ENCODE measurements around the gene TRIM3. TPM values are rescaled to one million over a fixed set of nuclear protein-coding genes. Genes with fewer than 3 reads are reported as not detected.

TRIM3 gene
- total and polyA plus RNA-seq, 2 of the 4 experiments (the other 2 are of a cell fraction), result 13.8 to 22.3 TPM

GRCh38 chr11:6402561-6402981 lies 71.2 kb downstream of the TRIM3 start:
- POLR2A ChIA-PET (ENCODE audit: unreplicated experiment), result no interaction called here

More at GRCh38 chr11:6402561-6402981, 71.2 kb downstream of the TRIM3 start:
- intact Hi-C loops (cut with micrococcal nuclease), result no loop called here
- in situ Hi-C loops (cut with MboI; ENCODE audit: low sequenced_read_pairs), result no loop called here
- no peak for ATAC-seq (ENCODE audit: low read depth)
- dilution Hi-C loops (cut with HindIII; ENCODE audit: low sequenced_read_pairs, unreplicated experiment), result no loop called here
- Histone ChIP-seq H3K56ac (ENCODE audit: extremely low read depth, insufficient read depth, low read length) (no peak overlapping the region), H3K4me2 (ENCODE audit: low read depth, low read length) (no peak overlapping the region), H4K91ac (ENCODE audit: insufficient read depth, low read depth, low read length) (no peak overlapping the region), H4K20me1 (ENCODE audit: insufficient read depth, low read length) (peaks cover 8% of the 10 kb centered on the region; the same call in 1 of the 2 replicates), H3K9me3 (ENCODE audit: control insufficient read depth, insufficient read depth, low read length) (no peaks in the 10 kb centered on the region), H3K9ac (ENCODE audit: low read depth, low read length) (no peak overlapping the region), H3K14ac (replicated peaks; ENCODE audit: low read depth, low read length) (no peak overlapping the region), H3K9me1 (ENCODE audit: insufficient read depth, low read length) (peaks cover 39% of the 10 kb centered on the region), H3K4ac (ENCODE audit: low read depth, low read length) (no peak overlapping the region), H2AK5ac (ENCODE audit: low read depth, low read length) (no peak overlapping the region), H2BK120ac (ENCODE audit: low read depth, low read length) (no peak overlapping the region), H3K18ac (ENCODE audit: low read depth, low read length) (no peak overlapping the region), H2BK20ac (ENCODE audit: low read depth, low read length) (no peak overlapping the region), H2AK9ac (replicated peaks; ENCODE audit: low read depth, low read length, poor library complexity) (no peak overlapping the region), H4K8ac (ENCODE audit: low read depth in 2 of 2, low read length in 2 of 2) (no peak overlapping the region), H2AFZ (replicated peaks; ENCODE audit: low read length, poor library complexity) (no peak overlapping the region), H3K79me1 (ENCODE audit: low read depth in 1 of 2, low read length in 2 of 2) (peaks cover 4 to 13% of the 10 kb centered on the region in 2 experiments), H3K27me3 (ENCODE audit: control insufficient read depth, insufficient read depth, low read length) (no peaks in the 10 kb centered on the region), H2BK15ac (ENCODE audit: low read depth, low read length) (no peak overlapping the region), H2BK5ac (ENCODE audit: low read depth, low read length, poor library complexity, severe bottlenecking) (no peak overlapping the region), H3K4me1 (ENCODE audit: control insufficient read depth, insufficient read depth, low read length) (peaks cover 12% of the 10 kb centered on the region), H3K36me3 (ENCODE audit: control insufficient read depth, insufficient read depth, low read length) (peaks cover 22% of the 10 kb centered on the region; the same call in 1 of the 2 replicates), H4K5ac (ENCODE audit: low read depth, low read length) (no peak overlapping the region), H3K4me3 (ENCODE audit: insufficient read depth, low read depth, low read length) (no peak overlapping the region), H3K23ac (ENCODE audit: low read depth, low read length) (no peak overlapping the region), H3K27ac (ENCODE audit: insufficient read depth, low read length) (no peak overlapping the region)
- no TSS peak for BruUV-seq (replicated peaks)
- CTCF ChIA-PET, result no interaction called here
- TF ChIP-seq MAFK (IDR thresholded peaks at IDR 0.05; ENCODE audit: low read depth, low read length), result no peak
- TF ChIP-seq FOS (IDR thresholded peaks at IDR 0.05; ENCODE audit: low read depth, low read length), result no peak
- TF ChIP-seq BHLHE40 (IDR thresholded peaks at IDR 0.05; ENCODE audit: low read depth, low read length), result no peak
- no peak for TF ChIP-seq ELK1 (IDR thresholded peaks at IDR 0.05; ENCODE audit: borderline replicate concordance, low read depth, low read length)
- TF ChIP-seq MAZ (IDR thresholded peaks at IDR 0.05; ENCODE audit: borderline replicate concordance, low read depth, low read length), result no peak
- no peak for TF ChIP-seq NFE2L2 (IDR thresholded peaks at IDR 0.05; ENCODE audit: low read depth, low read length)
- TF ChIP-seq RAD21 (IDR thresholded peaks at IDR 0.05; ENCODE audit: low read length), result no peak
- no peak for TF ChIP-seq MXI1 (IDR thresholded peaks at IDR 0.05; ENCODE audit: borderline replicate concordance, low read depth, low read length)
- TF ChIP-seq RCOR1 (IDR thresholded peaks at IDR 0.05; ENCODE audit: insufficient replicate concordance, low read length), result no peak
- TF ChIP-seq CHD1 (IDR thresholded peaks at IDR 0.05; ENCODE audit: low read depth, low read length), result no peak
- TF ChIP-seq SMC3 (IDR thresholded peaks at IDR 0.05; ENCODE audit: low read depth, low read length), result no peak
- 0% methylated on average over 1 of the region's 7 CpGs; no CpG with 5 or more reads in 1 of the 2 experiments for WGBS, 2 experiments (ENCODE audit: extremely low coverage in 2 of 2, insufficient read length in 1 of 2)
- DNase-seq, result peak; percentile 39
